HG02642 (cell line): ENCODE data around the gene ANK3.

Experiments
- ATAC-seq: cut with Tn5 transposase; IDR thresholded peaks from one replicate; pipeline ENCODE4 v1.9.1; 2021; ENCODE audit warnings: mild to moderate bottlenecking; ENCODE audit not compliant: unreplicated experiment, poor library complexity

The ANK3 gene

GRCh38 chr10:60200012-60200681 is 189.5 kb downstream of the ANK3 start:
- no peak for ATAC-seq

- ATAC-seq: no peak
Observed at GRCh38 chr10:60197206-60197605, 192.5 kb downstream of the ANK3 start.

GRCh38 chr10:60194421-60194820 is 195.3 kb downstream of the ANK3 start:
- ATAC-seq: no peak

GRCh38 chr10:60192946-60193345 is 196.7 kb downstream of the ANK3 start:
- ATAC-seq: no peak

GRCh38 chr10:60189861-60190475 is 199.7 kb downstream of the ANK3 start:
- no peak for ATAC-seq

- ATAC-seq: no peak
Observed at GRCh38 chr10:60188548-60188947, 201.1 kb downstream of the ANK3 start.

- no peak for ATAC-seq
Observed at GRCh38 chr10:60187691-60188090, 202.0 kb downstream of the ANK3 start.

GRCh38 chr10:60186315-60187071 is 203.2 kb downstream of the ANK3 start:
- ATAC-seq: no peak

- no peak for ATAC-seq
Observed at GRCh38 chr10:60185421-60185820, 204.3 kb downstream of the ANK3 start.

- no peak for ATAC-seq
Observed at GRCh38 chr10:60182691-60183090, 207.0 kb downstream of the ANK3 start.

GRCh38 chr10:60176925-60177324 is 212.8 kb downstream of the ANK3 start:
- no peak for ATAC-seq

GRCh38 chr10:60175441-60175971 is 214.2 kb downstream of the ANK3 start:
- ATAC-seq: no peak

GRCh38 chr10:60172363-60172990 is 217.2 kb downstream of the ANK3 start:
- no peak for ATAC-seq

- ATAC-seq: no peak
Observed at GRCh38 chr10:60171436-60172013, 218.2 kb downstream of the ANK3 start.

GRCh38 chr10:60170250-60170649 is 219.4 kb downstream of the ANK3 start:
- ATAC-seq: no peak

- no peak for ATAC-seq
Observed at GRCh38 chr10:60169111-60169510, 220.6 kb downstream of the ANK3 start.

GRCh38 chr10:60167050-60167449 is 222.6 kb downstream of the ANK3 start:
- no peak for ATAC-seq

GRCh38 chr10:60163786-60164185 is 225.9 kb downstream of the ANK3 start:
- no peak for ATAC-seq

- no peak for ATAC-seq
Observed at GRCh38 chr10:60162631-60163030, 227.0 kb downstream of the ANK3 start.

- no peak for ATAC-seq
Observed at GRCh38 chr10:60155943-60156683, 233.6 kb downstream of the ANK3 start.
